ENCODE data around the gene P3H2.
A peak's percentile ranks its signal among the peaks of the same experiment; 100 is the strongest.
"Not testable (repeated sequence)": the region's sequence is repeated elsewhere in the genome, so short reads cannot be mapped to it uniquely, and the experiment has no call there.

P3H2 gene, protein sequence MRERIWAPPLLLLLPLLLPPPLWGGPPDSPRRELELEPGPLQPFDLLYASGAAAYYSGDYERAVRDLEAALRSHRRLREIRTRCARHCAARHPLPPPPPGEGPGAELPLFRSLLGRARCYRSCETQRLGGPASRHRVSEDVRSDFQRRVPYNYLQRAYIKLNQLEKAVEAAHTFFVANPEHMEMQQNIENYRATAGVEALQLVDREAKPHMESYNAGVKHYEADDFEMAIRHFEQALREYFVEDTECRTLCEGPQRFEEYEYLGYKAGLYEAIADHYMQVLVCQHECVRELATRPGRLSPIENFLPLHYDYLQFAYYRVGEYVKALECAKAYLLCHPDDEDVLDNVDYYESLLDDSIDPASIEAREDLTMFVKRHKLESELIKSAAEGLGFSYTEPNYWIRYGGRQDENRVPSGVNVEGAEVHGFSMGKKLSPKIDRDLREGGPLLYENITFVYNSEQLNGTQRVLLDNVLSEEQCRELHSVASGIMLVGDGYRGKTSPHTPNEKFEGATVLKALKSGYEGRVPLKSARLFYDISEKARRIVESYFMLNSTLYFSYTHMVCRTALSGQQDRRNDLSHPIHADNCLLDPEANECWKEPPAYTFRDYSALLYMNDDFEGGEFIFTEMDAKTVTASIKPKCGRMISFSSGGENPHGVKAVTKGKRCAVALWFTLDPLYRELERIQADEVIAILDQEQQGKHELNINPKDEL

DNA sequence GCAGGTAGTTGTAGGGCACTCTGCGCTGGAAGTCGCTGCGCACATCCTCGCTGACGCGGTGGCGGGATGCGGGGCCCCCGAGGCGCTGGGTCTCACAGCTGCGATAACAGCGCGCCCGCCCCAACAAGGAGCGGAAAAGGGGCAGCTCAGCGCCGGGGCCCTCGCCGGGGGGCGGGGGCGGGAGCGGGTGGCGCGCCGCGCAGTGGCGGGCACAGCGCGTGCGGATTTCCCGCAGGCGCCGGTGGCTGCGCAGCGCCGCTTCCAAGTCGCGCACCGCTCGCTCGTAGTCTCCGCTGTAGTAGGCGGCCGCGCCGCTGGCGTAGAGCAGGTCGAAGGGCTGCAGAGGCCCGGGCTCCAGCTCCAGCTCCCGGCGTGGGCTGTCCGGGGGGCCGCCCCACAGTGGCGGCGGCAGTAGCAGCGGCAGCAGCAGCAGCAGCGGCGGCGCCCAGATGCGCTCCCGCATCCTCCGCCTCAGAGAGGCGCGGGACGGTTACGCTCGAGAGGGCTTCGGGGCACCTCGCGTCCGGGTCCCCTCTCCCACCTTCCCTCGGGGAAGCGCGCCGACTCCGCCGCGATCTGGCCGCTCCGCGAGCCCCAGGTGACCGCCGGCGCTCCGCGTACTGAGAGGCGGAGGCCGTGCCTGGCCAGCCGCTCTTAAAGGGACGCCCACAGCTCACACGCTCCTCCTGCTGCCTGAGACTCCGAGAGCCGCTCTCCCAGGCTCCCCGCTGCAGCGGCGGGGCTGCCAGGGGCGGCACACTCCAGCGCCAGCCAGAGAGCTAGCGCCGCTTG is at the start of gene P3H2:
TSS of gene P3H2 (minus strand) at position 629 of the 792 bp plus-strand sequence. CDS start at position 463, 166 bp downstream.
- peak in 1 of 2 donors; percentile 4 for DNase-seq (ENCODE audit: low read depth in 2 of 2)

DNA sequence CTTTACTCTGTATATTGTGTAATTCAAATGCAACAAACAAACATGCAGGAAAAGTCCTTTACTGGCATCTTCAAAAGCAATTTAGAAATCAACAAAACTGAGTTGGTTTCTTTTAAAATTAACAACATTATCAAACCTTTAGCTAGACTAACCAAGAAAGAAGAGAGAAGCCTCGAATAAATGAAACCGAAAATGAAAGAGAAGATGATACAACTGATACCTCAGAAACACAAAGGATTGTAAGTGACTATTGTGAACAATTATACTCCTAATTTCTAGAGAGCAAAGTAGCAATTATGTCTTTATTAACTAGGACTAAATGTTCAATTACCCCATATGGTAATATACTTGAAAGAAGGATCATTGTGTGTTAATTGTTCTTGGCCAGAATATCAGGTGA is 49.2 kb upstream of the P3H2 start:
- DNase-seq (ENCODE audit: low read depth in 2 of 2), result no peak

DNA sequence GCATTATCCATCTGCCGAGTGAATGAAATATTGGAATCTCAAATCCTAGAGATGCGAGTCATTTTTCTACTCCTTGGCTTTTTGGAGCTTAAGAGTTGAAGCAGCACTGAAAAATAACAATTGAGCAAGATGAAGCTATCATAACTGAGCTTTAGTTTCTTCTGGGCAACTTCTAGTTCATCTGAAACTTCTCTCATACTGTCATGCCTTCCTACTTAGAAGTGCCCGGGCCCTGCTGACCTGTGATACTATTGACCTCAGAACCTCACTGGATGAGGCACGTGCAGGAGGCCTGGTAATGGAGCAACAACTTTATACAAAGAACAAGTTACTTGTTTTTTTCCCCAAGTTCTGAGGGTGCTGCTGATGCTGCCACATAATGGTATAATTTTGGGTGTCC is 48.5 kb upstream of the P3H2 start:
- DNase-seq (ENCODE audit: low read depth in 2 of 2), result no peak

DNA sequence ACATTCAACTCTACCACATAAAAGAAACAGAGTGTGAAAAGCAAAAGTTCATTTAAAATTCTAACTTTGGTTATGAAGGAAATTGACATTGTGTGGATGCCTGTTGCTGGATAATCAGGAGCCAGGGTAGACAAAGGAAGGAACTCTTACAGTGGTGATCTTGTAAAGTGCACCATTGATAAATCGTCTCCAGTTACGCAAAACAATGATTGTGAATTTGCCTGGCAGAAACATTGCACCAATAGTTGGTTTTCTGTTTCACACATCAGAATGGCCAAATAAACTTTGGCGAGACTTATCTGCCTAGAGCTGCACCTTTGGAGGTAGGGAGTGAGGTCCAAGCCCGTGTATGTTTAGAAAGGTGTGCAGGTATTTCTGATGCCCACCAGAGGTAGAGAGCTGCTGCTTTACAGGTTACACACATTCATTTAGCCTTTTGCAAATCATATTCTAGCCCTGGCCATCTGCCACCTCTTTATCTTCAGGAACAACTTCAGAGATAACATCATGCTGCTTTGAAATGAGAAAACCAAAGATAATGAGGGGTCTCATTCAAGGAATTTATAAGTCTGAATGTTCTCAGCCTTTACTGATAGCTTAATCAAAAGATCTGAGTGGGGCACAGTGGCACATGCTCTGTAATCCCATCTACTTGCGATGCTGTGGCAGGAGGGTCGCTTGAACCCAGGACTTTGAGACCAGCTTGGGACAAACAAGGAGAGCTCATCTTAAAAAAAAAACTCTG is 47.4 kb upstream of the P3H2 start:
- no peak for DNase-seq (ENCODE audit: low read depth in 2 of 2)

DNA sequence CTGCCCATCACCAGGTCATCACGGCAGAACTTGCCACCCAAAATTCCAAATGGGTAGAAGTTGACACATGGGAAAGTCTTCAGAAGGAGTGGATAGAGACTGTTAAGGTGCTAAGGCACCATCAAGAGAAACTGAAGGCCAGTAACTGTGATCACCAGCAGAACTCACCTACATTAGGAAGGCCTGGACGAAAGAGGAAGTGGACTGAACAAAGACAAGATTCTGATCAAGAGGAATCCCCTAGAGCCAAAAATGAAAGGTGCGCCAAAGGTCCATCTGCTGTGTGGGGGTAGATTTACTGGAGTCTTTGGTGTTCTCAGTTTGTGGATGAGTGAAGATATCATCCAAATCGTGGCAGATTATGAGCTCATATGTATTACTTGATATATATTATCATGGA is 46.3 kb upstream of the P3H2 start:
- DNase-seq (ENCODE audit: low read depth in 2 of 2), result no peak

DNA sequence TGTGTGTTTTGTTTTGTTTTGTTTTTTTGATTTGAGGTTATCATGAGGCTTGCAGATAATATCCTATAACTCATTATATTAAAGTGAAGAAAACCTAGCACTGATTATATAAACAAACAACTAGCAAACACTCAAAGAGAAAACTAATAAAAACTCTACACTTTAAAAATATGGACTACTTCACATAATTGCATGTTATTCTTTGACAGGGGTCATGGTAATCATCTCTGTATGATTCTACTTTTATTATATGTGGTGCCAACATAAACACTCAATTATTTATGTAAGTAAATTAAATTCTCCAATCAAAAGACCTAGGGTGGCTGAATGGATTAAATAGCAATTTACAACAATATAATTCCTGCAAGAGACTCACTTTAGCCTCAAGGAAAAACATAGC is 44.6 kb upstream of the P3H2 start:
- no peak for DNase-seq (ENCODE audit: low read depth in 2 of 2)

DNA sequence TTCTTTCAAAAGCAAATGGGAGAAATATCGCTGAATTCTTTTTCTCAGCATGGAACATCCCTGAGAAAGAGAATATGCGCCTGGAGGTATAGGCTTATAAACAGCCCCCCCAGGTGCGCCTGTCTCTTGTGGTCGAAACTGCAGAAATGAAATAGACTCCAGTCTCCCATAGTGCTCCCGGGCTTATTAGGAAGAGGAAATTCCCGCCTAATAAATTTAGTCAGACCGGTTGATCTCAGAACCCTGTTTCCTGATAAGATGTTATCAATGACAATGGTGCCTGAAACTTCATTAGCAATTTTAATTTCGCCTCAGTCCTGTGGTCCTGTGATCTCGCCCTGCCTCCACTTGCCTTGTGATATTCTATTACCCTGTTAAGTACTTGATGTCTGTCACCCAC is 41.3 kb upstream of the P3H2 start:
- not testable (repeated sequence) for DNase-seq (ENCODE audit: low read depth in 2 of 2)

DNA sequence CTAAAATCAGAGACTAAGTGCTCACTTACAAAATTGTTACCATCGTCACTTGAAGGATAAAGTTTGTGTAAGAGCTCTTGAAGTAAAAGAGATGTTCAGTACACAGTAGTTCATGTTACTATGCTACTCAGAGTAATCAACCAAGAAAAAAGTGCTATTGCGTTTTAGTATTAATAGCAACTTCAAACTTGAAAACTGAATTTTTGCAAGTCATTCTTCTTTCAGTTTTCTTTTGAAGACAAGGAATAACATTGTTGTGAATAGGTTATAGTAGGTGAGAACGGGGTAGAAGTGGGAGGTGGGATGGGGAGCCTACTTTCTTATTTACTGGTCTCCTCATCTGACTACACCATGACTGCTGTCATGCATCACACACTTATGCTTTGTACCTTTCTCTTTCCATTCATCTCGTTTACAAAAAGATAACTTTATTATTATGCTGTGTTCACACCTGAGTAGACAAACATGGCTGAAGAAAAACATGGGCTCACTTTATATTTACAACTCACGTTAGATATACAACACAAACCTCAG is 39.3 kb upstream of the P3H2 start:
- no peak for DNase-seq (ENCODE audit: low read depth in 2 of 2)

DNA sequence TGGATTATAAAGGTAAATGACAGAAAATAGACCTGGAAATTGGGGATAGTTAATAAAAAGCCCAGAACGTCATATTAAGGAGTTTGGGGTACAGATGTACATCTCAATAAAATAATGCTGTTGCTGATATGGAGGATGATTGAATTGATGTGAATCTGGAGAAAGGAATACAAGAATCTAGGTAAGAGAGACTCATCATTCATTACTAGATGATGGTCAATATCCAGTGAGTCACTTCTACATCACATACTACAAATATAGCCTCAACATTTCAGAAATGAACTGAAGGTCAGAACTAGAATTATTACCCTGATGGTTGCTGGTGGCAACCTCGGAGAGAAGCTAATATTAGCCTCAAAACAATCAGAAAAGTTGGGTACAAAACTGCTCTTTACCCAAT is 37.6 kb upstream of the P3H2 start:
- DNase-seq (ENCODE audit: low read depth in 2 of 2), result no peak

DNA sequence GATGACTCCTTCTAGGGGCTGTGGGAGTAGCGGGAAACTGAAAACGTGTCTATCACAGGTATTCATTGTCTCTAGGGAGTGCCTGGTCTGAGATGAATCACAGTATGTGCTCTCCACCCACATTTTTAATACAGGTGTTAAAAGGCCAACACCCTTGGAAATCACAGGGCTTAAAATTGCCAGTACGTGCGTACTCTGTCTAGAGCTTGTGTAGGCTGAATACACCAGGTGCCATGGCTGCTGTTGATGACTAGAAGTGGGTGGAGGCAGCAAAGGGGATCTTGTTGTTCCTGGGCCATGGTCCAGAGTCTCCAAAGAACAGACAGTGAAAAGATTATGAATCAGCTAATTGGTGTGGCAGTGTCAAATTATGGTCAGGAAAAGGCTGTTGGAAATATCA is 35.1 kb upstream of the P3H2 start:
- DNase-seq (ENCODE audit: low read depth in 2 of 2), result no peak

DNA sequence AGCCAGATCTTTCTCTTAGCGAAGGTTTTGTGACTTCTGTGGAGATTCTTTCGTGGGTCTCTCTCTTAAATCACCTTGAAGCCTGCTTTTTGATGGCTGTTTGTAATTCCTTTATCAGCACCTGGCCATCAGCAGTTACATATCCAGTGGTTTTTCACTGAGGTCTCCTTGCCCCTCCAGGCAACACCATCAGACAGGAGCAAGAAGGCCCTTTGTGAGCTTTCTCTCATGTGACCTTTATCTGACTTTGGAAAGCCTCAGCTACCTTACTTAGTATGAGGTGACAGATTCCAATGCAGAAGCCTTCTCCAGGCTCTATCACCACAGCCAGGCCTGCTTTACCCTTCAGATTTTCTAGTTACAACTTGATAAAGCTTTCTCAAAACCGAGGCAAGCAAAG is 30.0 kb upstream of the P3H2 start:
- DNase-seq (ENCODE audit: low read depth in 2 of 2), result no peak

DNA sequence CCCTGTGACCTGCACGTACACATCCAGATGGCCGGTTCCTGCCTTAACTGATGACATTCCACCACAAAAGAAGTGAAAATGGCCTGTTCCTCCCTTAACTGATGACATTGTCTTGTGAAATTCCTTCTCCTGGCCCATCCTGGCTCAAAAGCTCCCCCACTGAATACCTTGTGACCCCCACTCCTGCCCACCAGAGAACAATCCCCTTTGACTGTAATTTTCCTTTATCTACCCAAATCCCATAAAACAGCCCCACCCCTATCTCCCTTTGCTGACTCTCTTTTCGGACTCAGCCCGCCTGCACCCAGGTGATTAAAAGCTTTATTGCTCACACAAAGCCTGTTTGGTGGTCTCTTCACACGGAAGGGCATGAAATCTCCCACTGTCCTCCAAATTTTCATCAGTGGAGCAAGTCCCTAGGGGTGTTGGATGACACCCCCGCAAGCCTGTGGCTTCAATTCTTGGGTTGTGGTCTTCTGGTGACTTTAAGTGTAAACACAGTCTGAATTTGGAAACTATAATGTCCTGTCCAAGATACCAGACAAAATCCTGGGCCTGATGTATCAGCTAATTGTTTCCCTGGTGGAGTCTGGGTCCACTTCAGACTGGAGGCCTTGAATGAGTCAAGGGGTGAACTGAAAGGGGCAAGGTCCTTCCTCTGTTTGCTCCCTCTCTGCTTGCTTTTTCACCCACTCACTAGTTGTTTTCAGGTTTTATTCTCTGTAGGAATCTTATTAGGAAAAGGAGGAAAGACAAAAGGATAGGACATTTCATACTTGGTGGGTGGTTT is 29.3 kb upstream of the P3H2 start:
- not testable (repeated sequence) for DNase-seq (ENCODE audit: low read depth in 2 of 2)

DNA sequence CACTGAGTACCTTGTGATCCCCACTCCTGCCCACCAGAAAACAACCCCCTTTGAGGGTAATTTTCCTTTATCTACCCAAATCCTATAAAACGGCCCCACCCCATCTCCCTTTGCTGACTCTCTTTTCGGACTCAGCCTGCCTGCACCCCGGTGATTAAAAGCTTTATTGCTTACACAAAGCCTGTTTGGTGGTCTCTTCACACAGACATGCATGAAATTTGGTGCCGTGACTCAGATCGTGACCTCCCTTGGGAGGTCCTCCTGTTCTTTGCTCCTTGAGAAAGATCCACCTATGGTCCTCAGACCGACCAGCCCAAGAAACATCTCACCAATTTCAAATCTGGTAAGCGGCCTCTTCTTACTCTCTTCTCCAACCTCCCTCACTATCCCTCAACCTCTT is 24.1 kb upstream of the P3H2 start:
- not testable (repeated sequence) for DNase-seq (ENCODE audit: low read depth in 2 of 2)

DNA sequence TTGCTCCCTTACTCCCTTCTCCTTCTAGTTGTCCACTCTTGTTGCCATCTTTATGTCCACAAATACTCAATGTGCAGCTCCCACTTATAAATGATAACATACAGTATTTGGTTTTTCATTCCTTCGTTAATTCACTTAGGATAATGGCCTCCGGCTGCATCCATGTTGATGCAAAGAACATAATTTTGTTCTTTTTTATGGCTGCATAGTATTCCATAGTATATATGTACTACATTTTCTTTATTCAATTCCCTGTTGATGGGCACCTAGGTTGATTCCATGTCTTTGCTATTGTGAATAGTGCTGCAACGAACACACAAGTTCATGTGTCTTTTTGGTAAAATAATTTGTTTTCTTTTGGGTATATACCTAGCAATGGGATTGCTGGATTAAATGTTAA is 21.3 kb upstream of the P3H2 start:
- no peak for DNase-seq (ENCODE audit: low read depth in 2 of 2)

DNA sequence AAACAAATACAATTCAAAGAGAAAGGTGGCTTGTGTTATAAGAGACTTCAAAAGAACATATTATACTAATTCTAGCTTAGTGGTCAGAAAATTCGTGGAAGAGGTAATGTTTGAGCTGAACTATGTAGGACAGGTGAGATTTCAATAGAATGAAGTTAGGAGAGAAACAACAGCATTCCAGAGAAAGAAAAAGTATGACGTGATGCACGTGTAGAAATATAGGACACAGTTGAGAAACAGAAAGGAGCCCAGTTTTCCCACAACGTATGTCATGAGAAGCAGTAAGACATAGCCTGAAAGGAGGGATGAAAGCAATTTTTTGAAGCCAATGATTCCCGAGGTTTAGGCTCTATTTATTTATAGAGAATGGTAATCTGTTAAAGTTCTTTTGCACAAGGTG is 18.7 kb upstream of the P3H2 start:
- no peak for DNase-seq (ENCODE audit: low read depth in 2 of 2)

DNA sequence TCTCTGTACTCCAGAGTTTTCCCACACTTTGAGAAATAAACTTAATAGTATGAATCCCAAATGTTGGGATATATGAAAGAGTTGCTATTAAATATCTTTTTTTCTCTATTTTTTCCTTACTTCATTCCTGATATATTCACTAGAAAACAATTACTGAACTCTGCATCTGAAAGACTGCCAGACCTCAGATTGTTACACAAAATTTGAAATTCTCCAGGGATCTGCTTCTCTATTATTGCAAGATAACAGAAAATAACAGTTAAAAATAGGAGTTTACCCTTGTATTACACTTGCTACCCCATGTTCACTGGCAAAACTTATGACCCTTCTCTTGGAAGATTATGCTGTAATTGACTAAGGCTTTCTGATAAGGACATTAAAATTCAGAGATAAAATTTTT is 11.7 kb upstream of the P3H2 start:
- no peak for DNase-seq (ENCODE audit: low read depth in 2 of 2)

DNA sequence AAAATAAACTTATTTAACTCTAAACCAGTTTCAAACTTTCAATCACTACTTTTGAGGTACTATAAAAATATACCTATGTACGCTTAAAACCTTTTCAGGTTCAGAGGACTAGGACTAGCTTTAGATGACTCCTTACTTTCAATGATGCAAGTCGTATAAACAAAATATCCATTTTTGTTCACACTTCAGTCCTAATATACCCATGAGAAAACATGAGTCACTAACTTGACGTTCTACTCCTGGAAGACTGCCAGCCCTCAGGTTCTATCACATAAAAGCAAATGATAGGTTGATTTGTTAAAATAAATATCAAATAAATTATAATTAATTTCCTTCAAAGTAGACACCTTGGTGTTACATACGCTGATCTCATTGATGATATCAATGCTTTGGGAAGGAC is 10.6 kb upstream of the P3H2 start:
- no peak for DNase-seq (ENCODE audit: low read depth in 2 of 2)

DNA sequence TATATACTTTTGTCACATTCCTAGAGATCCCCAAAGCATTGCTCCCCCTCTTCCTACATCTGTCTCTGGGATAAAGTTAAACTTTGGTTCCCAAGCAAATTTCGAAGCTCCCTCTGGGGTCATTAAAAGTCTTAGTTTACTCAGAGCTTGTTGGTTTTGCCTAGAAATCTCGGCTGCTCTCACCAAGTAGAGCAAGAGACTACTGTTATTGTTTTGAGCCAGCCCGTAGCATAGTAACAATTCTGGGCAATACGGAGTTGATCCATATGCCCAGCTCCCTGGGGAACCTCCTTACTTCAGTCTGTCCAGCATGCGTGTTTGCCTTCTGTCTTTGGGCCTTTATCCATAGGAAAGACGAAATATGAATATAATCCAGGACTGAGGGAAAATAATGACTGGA is 10.0 kb upstream of the P3H2 start:
- no peak for DNase-seq (ENCODE audit: low read depth in 2 of 2)

DNA sequence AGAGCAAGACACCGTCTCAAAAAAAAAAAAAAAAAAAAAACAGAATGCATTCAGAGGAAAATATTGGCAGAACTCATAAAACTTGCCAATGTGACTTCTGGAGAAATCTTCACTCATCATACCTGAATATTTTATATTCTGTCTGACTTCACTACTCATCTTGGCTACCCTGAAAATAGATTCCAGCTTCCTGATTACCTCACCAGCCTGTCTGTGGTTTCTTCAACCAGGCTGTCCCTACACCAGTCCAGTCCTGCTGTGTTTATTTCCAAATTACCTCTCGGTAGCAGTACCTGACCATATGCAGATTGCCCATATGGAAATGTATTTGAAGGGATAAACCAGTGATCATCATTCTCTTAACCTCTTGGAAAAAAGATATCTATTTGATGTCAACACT is 9.3 kb upstream of the P3H2 start:
- no peak for DNase-seq (ENCODE audit: low read depth in 2 of 2)

DNA sequence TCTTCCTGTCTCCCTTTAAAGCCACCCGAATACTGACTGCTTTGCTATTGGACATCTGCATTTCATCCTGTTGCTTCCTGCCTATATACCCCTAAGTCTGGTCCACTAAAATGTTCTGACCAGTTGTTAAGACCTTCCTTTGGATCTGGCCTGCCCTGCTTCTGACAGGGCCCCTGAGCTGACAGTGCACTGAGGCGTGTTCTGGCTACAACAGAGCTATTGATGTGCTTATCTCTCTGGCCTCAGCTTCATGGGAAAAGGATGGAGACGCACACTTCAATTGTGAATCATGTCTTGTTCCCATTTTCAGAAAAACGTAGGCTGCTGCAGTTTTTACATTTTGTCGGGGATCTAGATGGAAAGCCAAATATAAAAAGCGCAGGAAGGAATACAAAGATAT is 7.1 kb upstream of the P3H2 start:
- DNase-seq (ENCODE audit: low read depth in 2 of 2), result no peak

DNA sequence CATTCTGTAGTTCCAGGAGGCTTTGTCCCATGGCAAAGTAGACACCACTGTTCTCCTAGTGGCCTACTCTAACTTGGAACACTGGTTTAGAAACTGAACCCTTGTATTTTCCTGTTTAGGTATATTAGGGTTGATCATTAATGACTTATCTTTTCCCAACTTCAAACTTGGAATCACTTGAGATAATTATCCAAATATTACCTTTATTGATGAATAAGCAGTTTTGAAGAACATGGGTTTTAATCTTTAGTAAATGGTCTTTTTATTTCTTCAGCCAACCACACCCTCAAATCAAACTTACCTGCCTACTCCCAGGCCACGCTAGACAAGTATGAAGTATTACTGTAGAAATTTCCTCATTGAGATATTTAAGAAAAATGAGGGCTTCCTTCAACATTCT is 6.5 kb upstream of the P3H2 start:
- no peak for DNase-seq (ENCODE audit: low read depth in 2 of 2)
